Measurements from ENCODE around the gene PLXDC1.
A peak's percentile ranks its signal among the peaks of the same experiment; 100 is the strongest.

The PLXDC1 gene

GRCh38 chr17:39161962-39162361 is 10.5 kb upstream of the PLXDC1 start:
- intact Hi-C loops (cut with DNase I): no loop called here
- no peak for DNase-seq

GRCh38 chr17:39158623-39159022 is 7.2 kb upstream of the PLXDC1 start:
- peak in 1 of 10 donors; percentile 29 for DNase-seq
- intact Hi-C loops (cut with DNase I): no loop called here

GRCh38 chr17:39156491-39156890 is 5.1 kb upstream of the PLXDC1 start:
- intact Hi-C loops (cut with DNase I): no loop called here
- DNase-seq: peak in 1 of 10 donors; percentile 33

GRCh38 chr17:39155654-39156053 is 4.2 kb upstream of the PLXDC1 start:
- DNase-seq: no peak
- intact Hi-C loops (cut with DNase I): no loop called here

GRCh38 chr17:39153599-39154051 is 2.2 kb upstream of the PLXDC1 start:
- DNase-seq: peak; percentile 93 to 99 (median 95)
- intact Hi-C loops (cut with DNase I): loop anchor here (1.0 to 5.0 kb wide), 4 partner anchors 44 to 281 kb away; partner anchors contain the start of genes CACNB1 and LASP1

- peak in 5 of 10 donors; percentile 42 to 93 (median 86) for DNase-seq
- intact Hi-C loops (cut with DNase I): loop anchor here (2.0 to 5.0 kb wide), 3 partner anchors 45 to 280 kb away; partner anchors contain the start of genes CACNB1 and LASP1
Measured at GRCh38 chr17:39151943-39152818, 744 bp upstream of the PLXDC1 start.

- intact Hi-C loops (cut with DNase I): loop anchor here (5.0 kb wide), 2 partner anchors 47 to 278 kb away; partner anchors contain the start of genes CACNB1 and LASP1
- peak in 1 of 10 donors; percentile 66 for DNase-seq
Measured at GRCh38 chr17:39150795-39151149, 665 bp downstream of the PLXDC1 start.

- intact Hi-C loops (cut with DNase I): loop anchor here (5.0 kb wide), 2 partner anchors 47 to 278 kb away; partner anchors contain the start of genes CACNB1 and LASP1
Measured at GRCh38 chr17:39150104-39150634, 1.3 kb downstream of the PLXDC1 start.

GRCh38 chr17:39147221-39148185 is 3.9 kb downstream of the PLXDC1 start:
- DNase-seq: peak in 1 of 10 donors; percentile 56
- intact Hi-C loops (cut with DNase I): no loop called here

More at GRCh38 chr17:39150104-39150634, 1.3 kb downstream of the PLXDC1 start:
- peak in 1 of 10 donors; percentile 59 for DNase-seq

GRCh38 chr17:39146273-39146672 is 5.2 kb downstream of the PLXDC1 start:
- intact Hi-C loops (cut with DNase I): no loop called here

GRCh38 chr17:39145143-39145542 is 6.3 kb downstream of the PLXDC1 start:
- DNase-seq: peak in 1 of 10 donors; percentile 73
- intact Hi-C loops (cut with DNase I): no loop called here

More at GRCh38 chr17:39146273-39146672, 5.2 kb downstream of the PLXDC1 start:
- DNase-seq: peak in 1 of 10 donors; percentile 17

- peak in 8 of 10 donors; percentile 31 to 93 (median 70) for DNase-seq
- intact Hi-C loops (cut with DNase I): no loop called here
Measured at GRCh38 chr17:39144416-39144840, 7.0 kb downstream of the PLXDC1 start.

- DNase-seq: peak in 2 of 10 donors; percentile 13 to 85
- intact Hi-C loops (cut with DNase I): no loop called here
Measured at GRCh38 chr17:39143552-39144093, 7.8 kb downstream of the PLXDC1 start.

- intact Hi-C loops (cut with DNase I): no loop called here
- peak in 1 of 10 donors; percentile 30 for DNase-seq
Measured at GRCh38 chr17:39141915-39142664, 9.3 kb downstream of the PLXDC1 start.

- DNase-seq: no peak
- intact Hi-C loops (cut with DNase I): no loop called here
Measured at GRCh38 chr17:39141294-39141693, 10.1 kb downstream of the PLXDC1 start.

GRCh38 chr17:39139561-39139960 is 11.9 kb downstream of the PLXDC1 start:
- DNase-seq: peak in 1 of 10 donors; percentile 61
- intact Hi-C loops (cut with DNase I): no loop called here

GRCh38 chr17:39139161-39139511 is 12.3 kb downstream of the PLXDC1 start:
- intact Hi-C loops (cut with DNase I): no loop called here
- no peak for DNase-seq

GRCh38 chr17:39138431-39139160 is 12.8 kb downstream of the PLXDC1 start:
- DNase-seq: peak in 1 of 10 donors; percentile 40
- intact Hi-C loops (cut with DNase I): no loop called here
